Neural cell (in vitro differentiated cells): Measurements from ENCODE around the gene USP13. TPM values are rescaled to one million over a fixed set of nuclear protein-coding genes. Genes with fewer than 3 reads are reported as not detected.
A peak's percentile ranks its signal among the peaks of the same experiment; 100 is the strongest.

Experiments used
- H2AFZ ChIP-seq: fragments of 200-600, 300-800 bp; sonication (generic), shearing (Covaris generic); 2 replicates; pipeline ENCODE4 v1.6.0; 2014; ENCODE audit warnings: low read depth, mild to moderate bottlenecking, antibody characterized with exemption, low read length, moderate library complexity
- H3F3A ChIP-seq: fragments of 200-600 bp; shearing (Covaris generic); 2 replicates; pipeline ENCODE4 v1.6.1; 2016; ENCODE audit warnings: mild to moderate bottlenecking, moderate library complexity, mixed read lengths, antibody characterized with exemption, low read length; ENCODE audit not compliant: insufficient read depth, poor library complexity, severe bottlenecking
- H3K27ac ChIP-seq: fragments of 200-600, 300-800 bp; sonication (generic), shearing (Covaris generic); 2 replicates; pipeline ENCODE4 v1.5.1; 2014; ENCODE audit warnings: mild to moderate bottlenecking, low read length, moderate library complexity
- H3K27me3 ChIP-seq: fragments of 300-800, 200-600 bp; sonication (generic), shearing (Covaris generic); 2 replicates; pipeline ENCODE4 v1.6.0; 2014; ENCODE audit warnings: mild to moderate bottlenecking, low read depth, low read length, moderate library complexity; ENCODE audit not compliant: insufficient read depth
- H3K36me3 ChIP-seq: fragments of 300-800, 200-600 bp; sonication (generic), shearing (Covaris generic); 2 replicates; pipeline ENCODE4 v1.5.1; 2014; ENCODE audit warnings: mild to moderate bottlenecking, antibody characterized with exemption, low read length, moderate library complexity; ENCODE audit not compliant: insufficient read depth
- H3K4me2 ChIP-seq: fragments of 300-800, 200-600 bp; sonication (generic), shearing (Covaris generic); 2 replicates; pipeline ENCODE4 v1.6.0; 2014; ENCODE audit warnings: mild to moderate bottlenecking, low read length
- H3K4me3 ChIP-seq: fragments of 300-800, 200-600 bp; sonication (generic), shearing (Covaris generic); 2 replicates; pipeline ENCODE4 v1.5.1; 2014; ENCODE audit warnings: mild to moderate bottlenecking, low read length, moderate library complexity
- H3K79me2 ChIP-seq: fragments of 200-600 bp; shearing (Covaris generic); replicated peaks from 2 replicates; pipeline ENCODE4 v1.6.0; 2014; ENCODE audit warnings: mild to moderate bottlenecking, low read length, moderate library complexity; ENCODE audit not compliant: insufficient read depth
- H3K9ac ChIP-seq: fragments of 300-800, 200-600 bp; sonication (generic), shearing (Covaris generic); 2 replicates; pipeline ENCODE4 v1.6.1; 2016; ENCODE audit warnings: mild to moderate bottlenecking, low read length, mixed read lengths
- H3K9me2 ChIP-seq: fragments of 200-600 bp; shearing (Covaris generic); 2 replicates; pipeline ENCODE4 v1.6.1; 2016; ENCODE audit warnings: mild to moderate bottlenecking, low read length, mixed read lengths; ENCODE audit not compliant: insufficient read depth
- H3K9me3 ChIP-seq: fragments of 200-600, 300-800 bp; sonication (generic), shearing (Covaris generic); 2 replicates; pipeline ENCODE4 v1.6.1; 2016; ENCODE audit warnings: mild to moderate bottlenecking, mixed run types, low read length, moderate library complexity, mixed read lengths
- H4K20me1 ChIP-seq: fragments of 200-600 bp; shearing (Covaris generic); 2 replicates; pipeline ENCODE4 v1.6.1; 2016; ENCODE audit warnings: mild to moderate bottlenecking, mixed run types; ENCODE audit not compliant: insufficient read depth
- EP300 ChIP-seq: fragments of 450-650 bp; conservative IDR thresholded peaks from 2 replicates; pipeline ENCODE4 v1.6.1; 2014; ENCODE audit warnings: antibody characterized with exemption, mild to moderate bottlenecking, moderate library complexity; ENCODE audit not compliant: poor library complexity, severe bottlenecking
- EZH2 ChIP-seq: fragments of 200-600, 300-800 bp; shearing (Covaris generic), sonication (generic); IDR thresholded peaks from 2 replicates; pipeline ENCODE4 v1.6.1; 2014; ENCODE audit warnings: antibody characterized with exemption, low read length, borderline replicate concordance, mild to moderate bottlenecking; ENCODE audit not compliant: insufficient read depth, poor library complexity, severe bottlenecking
- MXI1 ChIP-seq: fragments of 450-650 bp; conservative IDR thresholded peaks from 2 replicates; pipeline ENCODE4 v1.6.1; 2014; ENCODE audit warnings: antibody characterized with exemption, mild to moderate bottlenecking; ENCODE audit not compliant: poor library complexity, severe bottlenecking
- POLR2AphosphoS5 ChIP-seq: IDR thresholded peaks from 2 replicates; pipeline ENCODE4 v1.6.1; 2012
- RAD21 ChIP-seq: fragments of 450-650 bp; conservative IDR thresholded peaks from 2 replicates; pipeline ENCODE4 v1.6.1; 2014; ENCODE audit warnings: antibody characterized with exemption, mild to moderate bottlenecking, moderate library complexity
- REST ChIP-seq: IDR thresholded peaks from 2 replicates; pipeline ENCODE4 v1.6.1; 2012; ENCODE audit warnings: borderline replicate concordance
- SMC3 ChIP-seq: fragments of 450-650 bp; conservative IDR thresholded peaks from 2 replicates; pipeline ENCODE4 v1.6.1; 2014; ENCODE audit warnings: antibody characterized with exemption, mild to moderate bottlenecking, moderate library complexity; ENCODE audit not compliant: poor library complexity
- TAF1 ChIP-seq: IDR thresholded peaks from 2 replicates; pipeline ENCODE4 v1.6.1; 2012; ENCODE audit warnings: low read depth
- polyA plus RNA-seq: library from polyadenylated mRNA; depleted of rRNA; stranded (reverse); fragments of >200 nt; gene quantifications from 2 replicates; pipeline ENCODE4 v1.2.3, GENCODE V29; 2014
- TF ChIP-seq, protein P1 (sequence below): fragments of 450-650 bp; IDR thresholded peaks from 2 replicates; pipeline ENCODE4 v1.5.1; 2014; ENCODE audit warnings: antibody characterized with exemption, mild to moderate bottlenecking, moderate library complexity; ENCODE audit not compliant: poor library complexity, severe bottlenecking

The USP13 gene
- polyA plus RNA-seq, 1 donor from 2014 or later, result 3.8 TPM

- no peak for TF ChIP-seq REST
- no peak for TF ChIP-seq EZH2
- no peak for TF ChIP-seq POLR2AphosphoS5
- no peak for TF ChIP-seq TAF1
- TF ChIP-seq EP300, result no peak
- TF ChIP-seq MXI1, result no peak
- no peak for TF ChIP-seq SMC3
- TF ChIP-seq, protein P1, sequence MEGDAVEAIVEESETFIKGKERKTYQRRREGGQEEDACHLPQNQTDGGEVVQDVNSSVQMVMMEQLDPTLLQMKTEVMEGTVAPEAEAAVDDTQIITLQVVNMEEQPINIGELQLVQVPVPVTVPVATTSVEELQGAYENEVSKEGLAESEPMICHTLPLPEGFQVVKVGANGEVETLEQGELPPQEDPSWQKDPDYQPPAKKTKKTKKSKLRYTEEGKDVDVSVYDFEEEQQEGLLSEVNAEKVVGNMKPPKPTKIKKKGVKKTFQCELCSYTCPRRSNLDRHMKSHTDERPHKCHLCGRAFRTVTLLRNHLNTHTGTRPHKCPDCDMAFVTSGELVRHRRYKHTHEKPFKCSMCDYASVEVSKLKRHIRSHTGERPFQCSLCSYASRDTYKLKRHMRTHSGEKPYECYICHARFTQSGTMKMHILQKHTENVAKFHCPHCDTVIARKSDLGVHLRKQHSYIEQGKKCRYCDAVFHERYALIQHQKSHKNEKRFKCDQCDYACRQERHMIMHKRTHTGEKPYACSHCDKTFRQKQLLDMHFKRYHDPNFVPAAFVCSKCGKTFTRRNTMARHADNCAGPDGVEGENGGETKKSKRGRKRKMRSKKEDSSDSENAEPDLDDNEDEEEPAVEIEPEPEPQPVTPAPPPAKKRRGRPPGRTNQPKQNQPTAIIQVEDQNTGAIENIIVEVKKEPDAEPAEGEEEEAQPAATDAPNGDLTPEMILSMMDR, result no peak
- TF ChIP-seq RAD21, result no peak
- H4K20me1 ChIP-seq, result no peaks in the 10 kb centered on the region
- H3K9ac ChIP-seq, result no peak overlapping the region
- H3K27me3 ChIP-seq, result no peaks in the 10 kb centered on the region
- no peak overlapping the region for H3K4me2 ChIP-seq
- no peaks in the 10 kb centered on the region for H3K9me3 ChIP-seq
- no peak overlapping the region for H2AFZ ChIP-seq
- H3K79me2 ChIP-seq, result no peaks in the 10 kb centered on the region
- H3K27ac ChIP-seq, result no peak overlapping the region
- H3K36me3 ChIP-seq, result no peaks in the 10 kb centered on the region
- H3K4me3 ChIP-seq, result no peak overlapping the region
- no peaks in the 10 kb centered on the region for H3K9me2 ChIP-seq
- H3F3A ChIP-seq, result no peaks in the 10 kb centered on the region
Observed at GRCh38 chr3:179760944-179761343, 108.1 kb downstream of the USP13 start.

GRCh38 chr3:179765396-179765795, 112.6 kb downstream of the USP13 start:
- Histone ChIP-seq H3K9me3 (no peaks in the 10 kb centered on the region), H3K4me2 (no peak overlapping the region), H4K20me1 (no peaks in the 10 kb centered on the region), H3K9ac (no peak overlapping the region), H3K27ac (no peak overlapping the region), H3K36me3 (no peaks in the 10 kb centered on the region), H3K9me2 (no peaks in the 10 kb centered on the region), H3K79me2 (no peaks in the 10 kb centered on the region), H3K27me3 (no peaks in the 10 kb centered on the region), H3F3A (no peaks in the 10 kb centered on the region), H3K4me3 (no peak overlapping the region), H2AFZ (no peak overlapping the region)
- TF ChIP-seq, protein P1, result no peak
- TF ChIP-seq EP300, result peak; percentile 46
